AG09309 (cell line): ENCODE data around the gene CYP11A1.

Source experiments
- DNase-seq: peaks from one replicate; pipeline ENCODE4 v3.0.0-alpha.2; 2010; ENCODE audit warnings: low read depth
- H3K4me3 ChIP-seq: 2 replicates; pipeline ENCODE4 v1.5.1; 2011; ENCODE audit warnings: mild to moderate bottlenecking, low read depth, low read length, moderate library complexity; ENCODE audit not compliant: control insufficient read depth
- TF ChIP-seq, protein P1 (sequence below): IDR thresholded peaks from 2 replicates; pipeline ENCODE4 v1.5.1; 2011; ENCODE audit warnings: mild to moderate bottlenecking, low read depth, low read length, inconsistent platforms; ENCODE audit not compliant: insufficient read depth, control insufficient read depth; ENCODE audit errors: missing control alignments

The CYP11A1 gene

GRCh38 chr15:74332011-74332410 is 35.4 kb downstream of the CYP11A1 start:
- DNase-seq: no peak
- TF ChIP-seq, protein P1, sequence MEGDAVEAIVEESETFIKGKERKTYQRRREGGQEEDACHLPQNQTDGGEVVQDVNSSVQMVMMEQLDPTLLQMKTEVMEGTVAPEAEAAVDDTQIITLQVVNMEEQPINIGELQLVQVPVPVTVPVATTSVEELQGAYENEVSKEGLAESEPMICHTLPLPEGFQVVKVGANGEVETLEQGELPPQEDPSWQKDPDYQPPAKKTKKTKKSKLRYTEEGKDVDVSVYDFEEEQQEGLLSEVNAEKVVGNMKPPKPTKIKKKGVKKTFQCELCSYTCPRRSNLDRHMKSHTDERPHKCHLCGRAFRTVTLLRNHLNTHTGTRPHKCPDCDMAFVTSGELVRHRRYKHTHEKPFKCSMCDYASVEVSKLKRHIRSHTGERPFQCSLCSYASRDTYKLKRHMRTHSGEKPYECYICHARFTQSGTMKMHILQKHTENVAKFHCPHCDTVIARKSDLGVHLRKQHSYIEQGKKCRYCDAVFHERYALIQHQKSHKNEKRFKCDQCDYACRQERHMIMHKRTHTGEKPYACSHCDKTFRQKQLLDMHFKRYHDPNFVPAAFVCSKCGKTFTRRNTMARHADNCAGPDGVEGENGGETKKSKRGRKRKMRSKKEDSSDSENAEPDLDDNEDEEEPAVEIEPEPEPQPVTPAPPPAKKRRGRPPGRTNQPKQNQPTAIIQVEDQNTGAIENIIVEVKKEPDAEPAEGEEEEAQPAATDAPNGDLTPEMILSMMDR: no peak
- H3K4me3 ChIP-seq: no peak overlapping the region

- H3K4me3 ChIP-seq: no peak overlapping the region
- DNase-seq: no peak
- TF ChIP-seq, protein P1: no peak
Observed at GRCh38 chr15:74330861-74331408, 36.5 kb downstream of the CYP11A1 start.

DNA sequence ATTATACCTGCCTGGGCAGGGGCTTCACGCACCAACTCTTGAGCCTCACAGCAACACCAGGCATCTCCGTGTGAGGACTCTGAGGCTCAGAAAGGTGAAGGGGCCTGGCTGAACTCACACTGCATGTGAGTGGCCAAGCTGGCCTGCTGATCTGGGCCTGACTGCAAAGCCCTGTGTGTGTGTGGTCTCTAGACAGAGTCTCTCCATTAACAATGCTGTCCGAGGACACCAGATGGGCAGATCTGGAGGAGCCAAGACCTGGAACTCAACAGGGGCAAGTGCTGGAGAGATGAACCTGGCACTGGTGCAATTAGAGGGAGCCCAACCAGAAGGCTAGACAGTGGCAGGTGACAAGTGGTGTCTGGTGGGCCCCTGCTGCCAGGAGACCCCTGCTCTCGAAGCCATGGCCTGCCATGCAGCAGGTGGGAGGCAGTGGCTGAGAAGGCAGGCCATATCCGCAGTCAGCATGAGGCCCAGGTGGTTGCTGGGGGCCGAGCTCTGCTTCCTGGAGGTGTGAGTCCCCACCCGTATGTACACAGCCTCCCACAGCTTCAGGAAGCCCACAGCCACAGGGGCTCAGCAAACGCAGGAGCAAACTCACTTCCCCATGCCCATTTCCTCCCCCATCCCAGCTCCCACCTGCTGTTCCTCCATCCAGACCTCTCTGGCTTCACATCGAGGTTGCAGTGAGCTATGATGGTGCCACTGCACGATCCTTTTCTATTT is 39.0 kb downstream of the CYP11A1 start:
- TF ChIP-seq, protein P1: no peak
- H3K4me3 ChIP-seq: no peak overlapping the region
- no peak for DNase-seq

DNA sequence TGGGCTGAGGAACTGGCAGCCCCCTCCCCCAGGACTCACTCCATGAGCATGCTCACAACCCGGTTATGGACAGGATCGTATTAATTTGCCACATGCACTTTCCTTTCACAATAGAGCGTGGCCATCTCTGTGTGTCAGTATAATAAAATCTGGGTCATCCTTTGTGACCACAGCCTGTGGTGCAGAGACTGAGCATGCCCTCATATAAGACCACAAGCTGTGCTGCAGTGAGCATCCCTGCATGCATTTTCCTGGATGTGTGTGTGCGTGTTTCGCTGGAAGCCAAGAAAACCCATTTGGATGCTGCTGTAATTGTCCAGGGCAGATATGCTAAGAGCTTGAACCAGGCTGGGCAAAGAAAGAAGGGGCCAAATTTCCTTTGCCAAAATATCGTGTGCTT is 39.7 kb downstream of the CYP11A1 start:
- H3K4me3 ChIP-seq: no peak overlapping the region
- TF ChIP-seq, protein P1: no peak
- DNase-seq: peak; percentile 54

DNA sequence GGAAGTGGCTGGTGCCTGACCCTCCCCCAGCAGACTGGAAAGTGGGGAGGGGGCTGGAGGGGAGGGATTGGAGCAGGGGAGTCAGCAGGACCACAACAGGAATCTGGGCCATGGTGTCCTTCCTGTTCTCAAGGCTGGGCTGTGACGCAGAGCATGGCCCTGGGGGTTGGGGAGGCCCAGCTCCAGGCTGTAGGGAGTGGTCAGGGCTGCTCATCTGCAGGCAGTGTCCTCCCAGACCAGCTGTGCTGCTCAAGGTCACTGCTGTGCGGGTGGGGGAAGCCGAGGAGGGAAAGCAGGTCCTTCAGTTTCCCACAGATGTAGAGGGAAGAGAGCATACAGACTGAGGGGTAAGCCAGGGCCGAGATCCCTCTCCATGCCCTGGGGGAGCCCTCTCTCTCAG is 40.7 kb downstream of the CYP11A1 start:
- TF ChIP-seq, protein P1: no peak
- H3K4me3 ChIP-seq: no peak overlapping the region
- DNase-seq: no peak

DNA sequence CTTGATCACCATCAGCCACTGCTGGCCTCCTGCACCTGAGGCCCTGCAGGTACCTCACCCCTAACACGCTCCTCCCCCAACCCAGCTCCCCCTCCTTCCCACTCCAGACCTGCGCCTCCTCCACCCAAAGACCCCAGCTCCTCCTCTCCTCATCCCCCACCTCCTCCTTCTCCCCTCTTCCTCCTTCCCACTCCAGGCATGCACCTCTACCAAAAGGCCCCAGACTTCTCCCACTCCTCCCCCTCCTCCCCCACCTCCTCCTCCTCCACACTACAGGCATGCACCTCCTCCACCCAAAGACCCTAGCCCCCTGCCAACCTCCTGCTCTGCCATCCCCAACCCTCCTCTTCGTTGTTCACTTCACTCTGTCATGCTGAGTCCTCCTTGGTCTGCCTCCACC is 42.7 kb downstream of the CYP11A1 start:
- H3K4me3 ChIP-seq: no peak overlapping the region
- TF ChIP-seq, protein P1: no peak
- no peak for DNase-seq
